ENCODE results near the gene TCF7L1.
"Not testable (repeated sequence)": the region's sequence is repeated elsewhere in the genome, so short reads cannot be mapped to it uniquely, and the experiment has no call there.

TCF7L1 gene

GRCh38 chr2:85286918-85287317, 153.7 kb downstream of the TCF7L1 start:
- no peak for DNase-seq

- no peak for DNase-seq
Measured at GRCh38 chr2:85287721-85288120, 154.5 kb downstream of the TCF7L1 start.

GRCh38 chr2:85288244-85288725, 155.1 kb downstream of the TCF7L1 start:
- DNase-seq, result peak; percentile 50

GRCh38 chr2:85291425-85292023, 158.3 kb downstream of the TCF7L1 start:
- no peak for DNase-seq

GRCh38 chr2:85302121-85302520, 168.9 kb downstream of the TCF7L1 start:
- DNase-seq, result no peak

GRCh38 chr2:85303780-85304531, 170.8 kb downstream of the TCF7L1 start:
- no peak for DNase-seq

- DNase-seq, result no peak
Measured at GRCh38 chr2:85307527-85307897, 174.3 kb downstream of the TCF7L1 start.

GRCh38 chr2:85308201-85308600, 175.0 kb downstream of the TCF7L1 start:
- DNase-seq, result no peak

- peak; percentile 29 for DNase-seq
Measured at GRCh38 chr2:85308896-85309555, 175.8 kb downstream of the TCF7L1 start.

GRCh38 chr2:85309699-85310321, 176.6 kb downstream of the TCF7L1 start:
- DNase-seq, result no peak

GRCh38 chr2:85310330-85310729, 177.1 kb downstream of the TCF7L1 start:
- no peak for DNase-seq

GRCh38 chr2:85312404-85312803, 179.2 kb downstream of the TCF7L1 start:
- peak; percentile 27 for DNase-seq

GRCh38 chr2:85314884-85315242, 181.7 kb downstream of the TCF7L1 start:
- DNase-seq, result no peak

- DNase-seq, result not testable (repeated sequence)
Measured at GRCh38 chr2:85315921-85316320, 182.7 kb downstream of the TCF7L1 start.

GRCh38 chr2:85318222-85319074, 185.3 kb downstream of the TCF7L1 start:
- DNase-seq, result peak; percentile 84

- no peak for DNase-seq
Measured at GRCh38 chr2:85319796-85320195, 186.6 kb downstream of the TCF7L1 start.

GRCh38 chr2:85323351-85323987, 190.3 kb downstream of the TCF7L1 start:
- no peak for DNase-seq

GRCh38 chr2:85323988-85324367, 190.8 kb downstream of the TCF7L1 start:
- DNase-seq, result not testable (repeated sequence)

- no peak for DNase-seq
Measured at GRCh38 chr2:85324639-85325465, 191.7 kb downstream of the TCF7L1 start.

- DNase-seq, result no peak
Measured at GRCh38 chr2:85325466-85325811, 192.2 kb downstream of the TCF7L1 start.
